ENCODE measurements around the gene POLR2L.

Gene POLR2L

GRCh38 chr11:802018-802617 is 40.2 kb downstream of the POLR2L start:
- Histone ChIP-seq H3K9me3 (replicated peaks; ENCODE audit: insufficient read depth, low read length) (no peaks in the 10 kb centered on the region), H3K4me3 (ENCODE audit: low read length) (no peak overlapping the region), H3K27ac (ENCODE audit: low read length) (no peak overlapping the region), H2AFZ (ENCODE audit: low read length) (no peak overlapping the region), H3K79me2 (ENCODE audit: low read length) (peaks cover 34% of the 10 kb centered on the region), H3K4me1 (ENCODE audit: low read length) (0 out of 2 replicates have a peak, but pooled peaks cover 5% of the 10 kb centered on the region), H3K4me2 (ENCODE audit: low read depth, low read length) (no peak overlapping the region), H3K9me2 (replicated peaks; ENCODE audit: insufficient read depth, low read length) (no peaks in the 10 kb centered on the region), H3K9ac (ENCODE audit: low read length) (no peak overlapping the region), H4K20me1 (ENCODE audit: insufficient read depth, low read length) (no peaks in the 10 kb centered on the region), H3K36me3 (replicated peaks; ENCODE audit: insufficient read depth, low read length) (no peaks in the 10 kb centered on the region), H3K27me3 (replicated peaks; ENCODE audit: insufficient read depth, low read length) (no peaks in the 10 kb centered on the region), H3F3A (ENCODE audit: insufficient read depth, low read length) (peaks cover 19% of the 10 kb centered on the region)
- TF ChIP-seq EZH2phosphoT487 (IDR thresholded peaks at IDR 0.05; ENCODE audit: low read length) (no peak), EZH2 (optimal IDR thresholded peaks at IDR 0.05; ENCODE audit: low read depth, low read length) (no peak), CTCF (IDR thresholded peaks at IDR 0.05; ENCODE audit: low read length) (no peak)
- DNase-seq: no peak

DNA sequence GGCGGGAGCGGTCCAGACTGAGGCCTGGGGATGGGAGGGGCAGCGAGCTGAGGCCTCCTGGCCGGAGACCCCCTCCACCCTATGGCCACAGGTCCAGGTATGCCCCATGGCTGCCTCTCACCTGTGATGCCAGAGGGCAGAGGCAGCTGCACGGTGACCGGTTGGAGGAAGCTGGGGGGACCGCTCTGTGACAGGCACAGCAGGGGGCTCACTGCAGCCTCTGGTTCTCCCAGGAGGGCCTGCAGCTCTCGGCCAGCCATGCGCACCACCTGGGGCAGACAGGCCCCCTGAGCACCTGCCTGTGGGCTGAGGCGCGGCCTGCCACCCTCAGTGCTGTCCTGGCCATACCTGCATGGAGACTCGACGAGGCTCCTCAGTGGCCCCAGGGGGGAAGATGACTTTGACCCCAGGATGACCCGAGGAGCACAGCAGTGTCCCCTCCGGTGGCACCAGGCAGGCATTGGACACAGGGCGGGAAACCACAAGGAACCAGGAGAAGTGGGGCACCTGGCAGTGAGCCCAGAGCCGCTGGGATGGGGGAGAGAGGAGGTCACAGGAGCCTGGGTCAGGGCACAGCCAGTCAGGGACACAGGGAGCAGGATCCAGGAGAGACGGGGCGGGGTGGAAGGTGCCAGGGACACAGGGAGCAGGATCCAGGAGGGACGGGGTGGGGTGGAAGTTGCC is 41.1 kb downstream of the POLR2L start:
- Histone ChIP-seq H2AFZ (ENCODE audit: low read length) (no peak overlapping the region), H3K4me2 (ENCODE audit: low read depth, low read length) (no peak overlapping the region), H4K20me1 (ENCODE audit: insufficient read depth, low read length) (no peaks in the 10 kb centered on the region), H3K4me1 (ENCODE audit: low read length) (0 out of 2 replicates have a peak, but pooled peaks cover 5% of the 10 kb centered on the region), H3K79me2 (ENCODE audit: low read length) (peaks cover 43% of the 10 kb centered on the region), H3K27me3 (replicated peaks; ENCODE audit: insufficient read depth, low read length) (no peaks in the 10 kb centered on the region), H3K9ac (ENCODE audit: low read length) (no peak overlapping the region), H3K9me2 (replicated peaks; ENCODE audit: insufficient read depth, low read length) (no peaks in the 10 kb centered on the region), H3F3A (ENCODE audit: insufficient read depth, low read length) (peaks cover 25% of the 10 kb centered on the region), H3K4me3 (ENCODE audit: low read length) (no peak overlapping the region), H3K36me3 (replicated peaks; ENCODE audit: insufficient read depth, low read length) (no peaks in the 10 kb centered on the region), H3K27ac (ENCODE audit: low read length) (no peak overlapping the region), H3K9me3 (replicated peaks; ENCODE audit: insufficient read depth, low read length) (no peaks in the 10 kb centered on the region)
- TF ChIP-seq CTCF (IDR thresholded peaks at IDR 0.05; ENCODE audit: low read length) (no peak), EZH2phosphoT487 (IDR thresholded peaks at IDR 0.05; ENCODE audit: low read length) (no peak)
- no peak for DNase-seq

- H3K4me3 ChIP-seq (ENCODE audit: low read length): no peak overlapping the region
Measured at GRCh38 chr11:800473-800872, 41.9 kb downstream of the POLR2L start.

More at GRCh38 chr11:800473-800872, 41.9 kb downstream of the POLR2L start:
- no peak for DNase-seq
- Histone ChIP-seq H3K9me2 (replicated peaks; ENCODE audit: insufficient read depth, low read length) (no peaks in the 10 kb centered on the region), H3K4me2 (ENCODE audit: low read depth, low read length) (no peak overlapping the region), H3F3A (ENCODE audit: insufficient read depth, low read length) (peaks cover 23% of the 10 kb centered on the region), H3K9ac (ENCODE audit: low read length) (no peak overlapping the region), H3K9me3 (replicated peaks; ENCODE audit: insufficient read depth, low read length) (no peaks in the 10 kb centered on the region), H3K27ac (ENCODE audit: low read length) (no peak overlapping the region), H3K79me2 (ENCODE audit: low read length) (peaks cover 49% of the 10 kb centered on the region), H2AFZ (ENCODE audit: low read length) (no peak overlapping the region), H3K27me3 (replicated peaks; ENCODE audit: insufficient read depth, low read length) (no peaks in the 10 kb centered on the region), H3K36me3 (replicated peaks; ENCODE audit: insufficient read depth, low read length) (no peaks in the 10 kb centered on the region), H3K4me1 (ENCODE audit: low read length) (0 out of 2 replicates have a peak, but pooled peaks cover 5% of the 10 kb centered on the region), H4K20me1 (ENCODE audit: insufficient read depth, low read length) (no peaks in the 10 kb centered on the region)
- TF ChIP-seq EZH2phosphoT487 (IDR thresholded peaks at IDR 0.05; ENCODE audit: low read length): no peak
- no peak for TF ChIP-seq CTCF (IDR thresholded peaks at IDR 0.05; ENCODE audit: low read length)
- no peak for TF ChIP-seq EZH2 (optimal IDR thresholded peaks at IDR 0.05; ENCODE audit: low read depth, low read length)
